Mucosa of rectum (tissue), 2 donors: ENCODE results near the gene MTRR.
A peak's percentile ranks its signal among the peaks of the same experiment; 100 is the strongest.

Experiments used
- H3K27ac ChIP-seq, 2 donors: one replicate each; pipeline ENCODE4 v1.7.0; 2013; ENCODE audit warnings: inconsistent platforms in 2 of 2, low read depth in 2 of 2, low read length in 2 of 2
- H3K27me3 ChIP-seq, 2 donors: one replicate each; pipeline ENCODE4 v1.7.0; 2013; ENCODE audit warnings: low read length in 2 of 2; ENCODE audit not compliant: control insufficient read depth in 2 of 2, insufficient read depth in 2 of 2
- H3K36me3 ChIP-seq, 2 donors: one replicate each; pipeline ENCODE4 v1.7.0; 2013; ENCODE audit warnings: low read length in 2 of 2; ENCODE audit not compliant: control insufficient read depth in 2 of 2, insufficient read depth in 2 of 2
- H3K4me1 ChIP-seq, 2 donors: one replicate each; pipeline ENCODE4 v1.7.0; 2013; ENCODE audit warnings: low read length in 2 of 2, mild to moderate bottlenecking in 1 of 2; ENCODE audit not compliant: control insufficient read depth in 2 of 2, insufficient read depth in 2 of 2
- H3K4me3 ChIP-seq, 2 donors: one replicate each; pipeline ENCODE4 v1.7.0; 2013; ENCODE audit warnings: low read length in 2 of 2
- H3K9ac ChIP-seq, 2 donors: one replicate each; pipeline ENCODE4 v1.7.0; 2013; ENCODE audit warnings: low read length in 2 of 2, low read depth in 1 of 2, mild to moderate bottlenecking in 1 of 2
- H3K9me3 ChIP-seq, 2 donors: one replicate each; pipeline ENCODE4 v1.7.0; 2013; ENCODE audit warnings: low read length in 2 of 2; ENCODE audit not compliant: control insufficient read depth in 2 of 2
- donor health status: healthy.
- donor health status: Normal muscosa, but diverticular disease.

The MTRR gene

DNA sequence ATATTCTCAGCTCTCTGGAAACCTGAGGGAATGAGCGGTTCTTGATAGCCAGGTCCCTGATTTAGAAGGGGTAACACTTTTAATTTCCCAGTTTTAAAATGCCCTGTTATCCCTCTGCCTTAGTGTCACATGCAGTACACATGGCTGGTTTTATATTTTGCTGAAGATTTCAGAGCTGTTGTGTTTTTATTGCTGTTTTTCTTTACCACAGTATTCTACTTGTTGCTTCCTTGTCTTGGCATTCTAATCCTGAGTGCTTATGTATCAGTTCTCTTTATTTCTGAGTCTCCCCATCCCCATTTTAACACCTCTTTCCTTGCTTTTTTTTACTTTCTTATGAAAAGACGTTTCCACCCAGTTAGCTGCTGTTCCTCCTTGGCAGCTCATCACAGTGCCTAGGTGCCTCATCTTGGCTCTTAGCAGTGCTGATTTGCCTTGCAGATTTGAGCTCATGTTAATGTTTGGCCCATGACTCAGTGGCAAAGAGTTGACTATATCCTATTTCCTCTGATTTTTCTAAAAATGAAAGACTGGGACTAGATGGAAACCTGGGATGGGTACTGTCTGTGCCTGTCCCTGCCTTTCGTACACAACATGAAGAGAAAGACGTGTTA is 3.7 kb downstream of the MTRR start:
- Histone ChIP-seq H3K9ac (no peak overlapping the region), H3K27ac (no peak overlapping the region), H3K36me3 (peaks cover 22 to 25% of the 10 kb centered on the region in 2 donors)

GRCh38 chr5:7873216-7873615 is 4.3 kb downstream of the MTRR start:
- peaks cover 28 to 29% of the 10 kb centered on the region in 2 donors for H3K36me3 ChIP-seq

More for the DNA sequence above, 3.7 kb downstream of the MTRR start:
- Histone ChIP-seq H3K9me3 (no peaks in the 10 kb centered on the region), H3K4me3 (no peak overlapping the region), H3K4me1 (peaks cover 9 to 30% of the 10 kb centered on the region in 2 donors), H3K27me3 (no peaks in the 10 kb centered on the region)

GRCh38 chr5:7874639-7875038 is 5.7 kb downstream of the MTRR start:
- H3K9ac ChIP-seq = no peak overlapping the region
- no peak overlapping the region for H3K4me3 ChIP-seq
- H3K27ac ChIP-seq = no peak overlapping the region
- peaks cover 30 to 31% of the 10 kb centered on the region in 2 donors for H3K36me3 ChIP-seq
- H3K9me3 ChIP-seq = no peaks in the 10 kb centered on the region
- H3K4me1 ChIP-seq = peaks cover 16 to 34% of the 10 kb centered on the region in 2 donors
- no peaks in the 10 kb centered on the region for H3K27me3 ChIP-seq

More at GRCh38 chr5:7873216-7873615, 4.3 kb downstream of the MTRR start:
- H3K4me1 ChIP-seq = peaks cover 9 to 28% of the 10 kb centered on the region in 2 donors
- no peak overlapping the region for H3K9ac ChIP-seq
- H3K4me3 ChIP-seq = no peak overlapping the region
- H3K27ac ChIP-seq = no peak overlapping the region
- no peaks in the 10 kb centered on the region for H3K27me3 ChIP-seq
- no peaks in the 10 kb centered on the region for H3K9me3 ChIP-seq

DNA sequence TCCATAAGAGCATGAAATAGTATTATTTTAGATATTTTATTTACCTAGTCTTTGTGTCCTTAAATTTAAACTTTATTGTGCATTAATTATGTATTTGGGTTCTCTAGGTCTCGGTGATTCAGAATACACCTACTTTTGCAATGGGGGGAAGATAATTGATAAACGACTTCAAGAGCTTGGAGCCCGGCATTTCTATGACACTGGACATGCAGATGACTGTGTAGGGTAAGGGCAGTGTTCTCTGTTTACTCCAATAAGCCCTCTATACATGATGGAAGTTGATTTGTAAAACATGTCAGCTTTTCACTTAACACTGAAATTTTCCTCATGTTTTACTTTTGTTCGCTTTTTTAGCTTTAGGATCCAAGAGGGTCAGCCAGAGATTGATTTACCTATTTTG is 6.2 kb downstream of the MTRR start:
- Histone ChIP-seq H3K27ac (no peak overlapping the region), H3K9ac (no peak overlapping the region), H3K4me3 (no peak overlapping the region), H3K36me3 (peaks cover 34 to 35% of the 10 kb centered on the region in 2 donors), H3K9me3 (no peaks in the 10 kb centered on the region), H3K27me3 (no peaks in the 10 kb centered on the region), H3K4me1 (peaks cover 16 to 30% of the 10 kb centered on the region in 2 donors)

DNA sequence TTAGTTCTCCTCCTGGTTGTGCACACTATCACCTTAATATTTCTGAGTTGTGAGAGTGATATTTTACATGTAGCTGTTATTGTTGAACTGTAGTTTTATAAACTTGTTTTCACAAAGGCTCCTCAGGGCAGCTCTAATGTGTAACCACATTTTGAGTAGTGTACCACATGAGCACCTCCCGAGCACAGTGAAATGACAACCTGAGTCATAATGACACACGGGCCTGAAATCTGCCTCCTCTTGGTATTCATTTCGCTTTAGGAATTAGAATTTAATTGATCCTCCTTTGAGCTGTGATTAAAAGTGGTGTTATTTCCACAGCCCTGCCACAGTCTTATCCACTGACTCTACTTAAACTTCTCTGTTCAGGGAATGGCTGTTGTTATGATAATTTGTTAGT is 7.9 kb downstream of the MTRR start:
- H3K4me1 ChIP-seq = peaks cover 7 to 14% of the 10 kb centered on the region in 2 donors
- no peaks in the 10 kb centered on the region for H3K27me3 ChIP-seq
- no peaks in the 10 kb centered on the region for H3K9me3 ChIP-seq
- no peak overlapping the region for H3K4me3 ChIP-seq
- H3K36me3 ChIP-seq = peaks cover 50 to 52% of the 10 kb centered on the region in 2 donors
- H3K27ac ChIP-seq = no peak overlapping the region
- no peak overlapping the region for H3K9ac ChIP-seq

DNA sequence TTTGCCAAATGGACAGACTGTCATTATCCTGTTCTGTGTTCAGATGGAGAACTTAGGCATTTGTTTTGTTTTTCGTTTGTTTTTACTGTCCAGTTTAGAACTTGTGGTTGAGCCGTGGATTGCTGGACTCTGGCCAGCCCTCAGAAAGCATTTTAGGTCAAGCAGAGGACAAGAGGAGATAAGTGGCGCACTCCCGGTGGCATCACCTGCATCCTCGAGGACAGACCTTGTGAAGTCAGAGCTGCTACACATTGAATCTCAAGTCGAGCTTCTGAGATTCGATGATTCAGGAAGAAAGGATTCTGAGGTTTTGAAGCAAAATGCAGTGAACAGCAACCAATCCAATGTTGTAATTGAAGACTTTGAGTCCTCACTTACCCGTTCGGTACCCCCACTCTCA is 8.9 kb downstream of the MTRR start:
- Histone ChIP-seq H3K27ac (no peak overlapping the region), H3K36me3 (peaks cover 56 to 57% of the 10 kb centered on the region in 2 donors), H3K9ac (no peak overlapping the region), H3K9me3 (no peaks in the 10 kb centered on the region), H3K4me3 (no peak overlapping the region), H3K4me1 (peaks cover 7 to 12% of the 10 kb centered on the region in 2 donors), H3K27me3 (no peaks in the 10 kb centered on the region)

DNA sequence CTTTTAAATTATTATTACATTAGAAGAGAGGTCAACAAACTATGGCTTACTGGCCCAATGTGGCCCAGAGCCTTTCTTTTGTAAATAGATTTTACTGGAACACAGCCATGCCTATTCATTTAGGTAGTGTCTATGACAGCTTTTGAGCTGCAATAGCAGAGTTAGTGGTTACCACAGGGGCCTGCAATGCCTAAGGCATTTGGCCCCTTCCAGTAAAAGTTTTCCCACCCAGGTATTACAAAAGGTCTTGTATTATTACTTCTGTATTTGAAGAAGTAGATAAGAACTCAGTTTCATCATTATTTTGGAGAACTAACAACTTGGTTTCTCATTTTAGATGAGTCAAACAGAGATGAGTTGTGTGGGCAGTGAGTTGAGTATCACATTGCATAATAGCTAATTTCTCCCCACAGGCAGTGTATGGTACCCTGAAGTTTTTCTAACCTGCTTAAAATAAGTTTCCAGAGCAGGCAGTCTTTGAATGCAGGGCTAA is 9.5 kb downstream of the MTRR start:
- Histone ChIP-seq H3K27me3 (no peaks in the 10 kb centered on the region), H3K27ac (peak overlapping the region in 1 of 2 donors; percentile 10), H3K4me1 (peaks cover 7 to 11% of the 10 kb centered on the region in 2 donors), H3K4me3 (no peak overlapping the region), H3K36me3 (peaks cover 62% of the 10 kb centered on the region in 2 donors), H3K9me3 (no peaks in the 10 kb centered on the region), H3K9ac (no peak overlapping the region)

DNA sequence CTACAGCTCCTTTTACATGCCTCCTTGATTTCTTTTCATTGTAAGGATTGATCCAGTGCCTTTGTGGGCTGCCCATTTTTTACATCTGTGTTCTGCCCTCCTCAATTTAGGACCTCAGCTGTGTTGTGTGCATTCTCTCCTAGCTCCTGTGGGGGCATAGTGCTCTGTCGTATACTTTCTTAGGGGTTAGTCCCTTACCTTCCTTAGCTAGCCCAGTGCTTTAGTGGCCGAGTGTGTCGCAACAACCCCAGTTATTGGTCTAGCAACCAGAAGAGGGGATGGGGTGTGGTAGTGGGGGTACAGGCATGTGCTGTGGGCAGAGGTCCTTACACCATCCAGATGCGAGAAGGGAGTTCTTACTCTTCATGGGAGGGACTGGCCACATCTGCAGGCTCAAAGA is 12.1 kb downstream of the MTRR start:
- Histone ChIP-seq H3K4me1 (peaks cover 7 to 11% of the 10 kb centered on the region in 2 donors), H3K9ac (no peak overlapping the region), H3K9me3 (no peaks in the 10 kb centered on the region), H3K4me3 (no peak overlapping the region), H3K27me3 (no peaks in the 10 kb centered on the region), H3K27ac (no peak overlapping the region), H3K36me3 (peaks cover 65 to 75% of the 10 kb centered on the region in 2 donors)

GRCh38 chr5:7881816-7882215 is 12.9 kb downstream of the MTRR start:
- H3K36me3 ChIP-seq = peaks cover 65 to 73% of the 10 kb centered on the region in 2 donors

DNA sequence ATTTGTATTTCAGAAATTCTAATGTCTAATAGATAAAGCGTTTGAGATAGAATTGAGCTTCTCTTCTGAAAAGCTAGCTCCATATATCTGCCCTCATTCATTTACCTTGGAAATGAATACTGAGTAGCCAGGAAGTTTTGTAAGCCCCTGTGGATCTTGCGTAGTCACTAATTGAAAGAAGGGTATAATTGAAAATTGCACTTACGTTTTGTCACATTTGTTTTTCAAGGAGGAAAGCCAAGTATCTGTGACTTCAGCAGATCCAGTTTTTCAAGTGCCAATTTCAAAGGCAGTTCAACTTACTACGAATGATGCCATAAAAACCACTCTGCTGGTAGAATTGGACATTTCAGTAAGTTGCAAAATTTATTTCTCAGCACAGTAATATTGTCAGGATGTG is 14.0 kb downstream of the MTRR start:
- peaks cover 62 to 71% of the 10 kb centered on the region in 2 donors for H3K36me3 ChIP-seq
- H3K27me3 ChIP-seq = no peaks in the 10 kb centered on the region
- H3K9ac ChIP-seq = no peak overlapping the region
- peaks cover 7 to 11% of the 10 kb centered on the region in 2 donors for H3K4me1 ChIP-seq
- no peak overlapping the region for H3K27ac ChIP-seq
- H3K4me3 ChIP-seq = no peak overlapping the region
- H3K9me3 ChIP-seq = no peaks in the 10 kb centered on the region

More at GRCh38 chr5:7881816-7882215, 12.9 kb downstream of the MTRR start:
- H3K27me3 ChIP-seq = no peaks in the 10 kb centered on the region
- H3K9me3 ChIP-seq = no peaks in the 10 kb centered on the region
- H3K9ac ChIP-seq = no peak overlapping the region
- H3K4me1 ChIP-seq = peaks cover 7 to 11% of the 10 kb centered on the region in 2 donors
- H3K27ac ChIP-seq = no peak overlapping the region
- no peak overlapping the region for H3K4me3 ChIP-seq
